GM12891 (cell line): ENCODE measurements around the gene MYO18A.

ENCODE experiments used
- PAX5 ChIP-seq: IDR thresholded peaks from 2 replicates; pipeline ENCODE4 v1.6.1; 2011; ENCODE audit warnings: low read length, moderate library complexity, mild to moderate bottlenecking; ENCODE audit not compliant: insufficient read depth, severe bottlenecking
- POLR2A ChIP-seq: IDR thresholded peaks from 2 replicates; pipeline ENCODE4 v1.6.1; 2011; ENCODE audit warnings: low read depth, low read length, control low read depth
- POLR2AphosphoS5 ChIP-seq: IDR thresholded peaks from 2 replicates; pipeline ENCODE4 v1.6.1; 2011; ENCODE audit warnings: low read depth, low read length, control low read depth
- TAF1 ChIP-seq: IDR thresholded peaks from 2 replicates; pipeline ENCODE4 v1.6.1; 2011; ENCODE audit warnings: low read depth, low read length, control low read depth

GRCh38 chr17:29062215-29062614 lies 118.0 kb downstream of the MYO18A start:
- no peak for TF ChIP-seq POLR2A
- no peak for TF ChIP-seq TAF1
- TF ChIP-seq PAX5: no peak
- no peak for TF ChIP-seq POLR2AphosphoS5
